Stomach smooth muscle (tissue), 2 donors: ENCODE measurements around the gene TRIM46.
A peak's percentile ranks its signal among the peaks of the same experiment; 100 is the strongest.

Experiments
- H3K27ac ChIP-seq: one replicate; pipeline ENCODE4 v1.7.0; 2013; ENCODE audit warnings: mild to moderate bottlenecking, low read length, inconsistent platforms
- H3K27me3 ChIP-seq, 2 donors: one replicate each; pipeline ENCODE4 v1.7.0; 2013; ENCODE audit warnings: low read length in 2 of 2; ENCODE audit not compliant: insufficient read depth in 2 of 2, control insufficient read depth in 1 of 2
- H3K36me3 ChIP-seq, 2 donors: one replicate each; pipeline ENCODE4 v1.7.0; 2013; ENCODE audit warnings: low read length in 2 of 2; ENCODE audit not compliant: control insufficient read depth in 2 of 2, insufficient read depth in 2 of 2
- H3K4me1 ChIP-seq: one replicate; pipeline ENCODE4 v1.7.0; 2013; ENCODE audit warnings: low read length; ENCODE audit not compliant: control insufficient read depth, insufficient read depth
- H3K4me3 ChIP-seq, 2 donors: one replicate each; pipeline ENCODE4 v1.7.0; 2013; ENCODE audit warnings: low read length in 2 of 2
- H3K9ac ChIP-seq, 2 donors: one replicate each; pipeline ENCODE4 v1.7.0; 2013; ENCODE audit warnings: low read length in 2 of 2, mild to moderate bottlenecking in 1 of 2
- H3K9me3 ChIP-seq, 2 donors: one replicate each; pipeline ENCODE4 v1.7.0; 2013; ENCODE audit warnings: low read length in 2 of 2; ENCODE audit not compliant: control insufficient read depth in 2 of 2
- donor health status: healthy.
- donor health status: Pancreatic carcinoma.

TRIM46 gene

DNA sequence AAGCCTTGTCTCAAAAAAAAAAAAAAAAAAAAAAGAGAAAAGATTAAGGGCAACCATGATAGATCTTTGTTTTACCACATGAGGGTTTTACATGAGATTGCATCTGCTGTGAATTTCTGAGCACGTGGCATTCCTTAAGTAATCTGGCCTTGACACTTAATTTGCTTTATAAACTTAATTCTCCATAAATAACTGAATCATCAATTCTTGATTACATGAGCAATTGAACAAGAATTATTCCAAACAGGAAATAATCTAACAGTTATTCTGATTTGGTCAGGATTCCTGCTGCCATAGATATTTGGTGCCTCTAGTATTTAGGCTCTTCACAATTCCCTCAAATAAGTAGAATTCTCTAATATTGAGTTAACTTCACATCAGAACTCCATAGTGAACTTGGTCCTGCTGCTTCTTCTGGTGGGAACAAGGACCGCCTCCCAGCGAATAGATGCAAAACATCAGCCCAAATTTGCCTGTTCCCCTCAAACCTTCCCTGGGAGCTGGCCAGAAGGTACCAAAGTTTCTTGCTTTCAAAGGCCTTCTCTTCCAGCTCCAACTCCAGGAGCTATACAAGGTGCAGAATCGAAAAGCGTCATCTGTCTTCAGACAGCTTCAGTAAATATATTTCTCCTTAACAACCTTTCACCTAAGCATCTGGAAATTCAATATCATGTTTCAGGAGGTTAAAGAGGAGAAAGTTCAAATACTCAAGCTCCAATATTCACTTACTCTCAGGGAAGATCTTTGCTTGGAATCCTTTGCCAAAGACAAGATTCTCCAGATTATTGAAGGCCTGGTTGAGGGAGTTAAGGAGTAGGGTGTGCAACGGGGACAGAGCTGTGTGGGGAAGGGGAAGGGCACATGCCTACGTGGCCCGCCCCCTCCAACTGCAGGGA, 1.6 kb upstream of the TRIM46 start:
- H3K36me3 ChIP-seq = peaks cover 17% of the 10 kb centered on the region in 2 donors
- peak overlapping the region; percentile 85 to 93 for H3K4me3 ChIP-seq
- H3K9me3 ChIP-seq = no peaks in the 10 kb centered on the region
- peak overlapping the region; percentile 93 for H3K27ac ChIP-seq
- peaks cover 35% of the 10 kb centered on the region for H3K4me1 ChIP-seq
- H3K9ac ChIP-seq = peak overlapping the region; percentile 91 to 96
- H3K27me3 ChIP-seq = peaks cover 11 to 24% of the 10 kb centered on the region in 2 donors

GRCh38 chr1:155172732-155173477, 744 bp upstream of the TRIM46 start, which contains the start of gene KRTCAP2:
Gene KRTCAP2, minus strand, starts transcription at chr1:155173304. Its CDS starts 80 bp downstream, at chr1:155173224.
- peaks cover 11 to 24% of the 10 kb centered on the region in 2 donors for H3K27me3 ChIP-seq
- no peaks in the 10 kb centered on the region for H3K9me3 ChIP-seq
- H3K4me1 ChIP-seq = peaks cover 30% of the 10 kb centered on the region
- peak within 1 kb of the TSS; percentile 93 for H3K27ac ChIP-seq
- peak within 1 kb of the TSS; percentile 91 to 96 for H3K9ac ChIP-seq
- H3K36me3 ChIP-seq = peaks cover 17% of the 10 kb centered on the region in 2 donors
- peak within 1 kb of the TSS; percentile 85 to 93 for H3K4me3 ChIP-seq

DNA sequence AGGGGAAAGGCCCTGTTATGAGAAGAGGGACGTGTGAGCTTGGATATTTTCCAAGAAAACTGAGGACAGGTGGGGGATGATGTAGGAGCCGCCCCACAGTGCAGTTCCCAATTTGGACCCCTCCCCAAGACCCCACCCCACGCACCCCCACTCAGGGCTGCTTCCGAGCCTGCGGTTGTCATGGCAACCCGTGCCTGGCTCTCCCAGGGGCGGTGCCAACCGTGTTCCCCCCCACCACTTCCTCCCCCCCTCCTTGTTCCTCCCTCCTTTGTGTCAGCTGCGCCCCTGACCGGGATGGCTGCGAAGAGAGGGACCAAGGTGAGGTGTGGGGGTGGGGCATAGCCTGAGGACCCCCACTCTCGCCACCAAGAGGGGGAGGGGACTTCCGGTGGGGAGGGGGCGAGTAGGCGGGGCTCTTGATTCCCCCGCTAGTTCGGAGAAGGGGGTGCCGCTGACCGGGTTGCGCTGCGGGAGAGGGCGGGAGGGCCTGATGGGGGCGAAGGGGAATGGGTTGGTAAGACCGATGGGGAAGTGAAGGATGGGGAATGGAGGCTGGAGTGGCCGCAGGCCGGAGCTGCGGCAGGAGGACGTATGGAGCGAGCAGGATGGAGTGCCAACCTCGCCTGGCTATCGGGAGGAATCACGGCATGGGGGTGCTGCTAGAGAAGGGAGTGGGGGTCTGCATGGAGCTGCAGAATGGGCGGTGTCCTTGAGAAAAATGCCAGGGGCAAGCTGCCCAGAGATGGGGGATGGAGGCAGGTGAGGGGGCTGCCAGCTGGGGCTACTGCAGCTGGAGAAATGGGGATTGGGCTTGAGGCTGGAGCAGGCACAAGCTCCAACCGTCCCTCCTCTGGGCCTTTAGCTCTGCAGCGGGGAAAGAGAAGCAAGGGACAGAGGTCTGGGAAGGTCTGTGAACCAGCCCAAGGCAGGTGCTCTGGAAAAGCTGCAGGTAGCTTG, 953 bp downstream of the TRIM46 start:
- Histone ChIP-seq H3K27me3 (peaks cover 11 to 24% of the 10 kb centered on the region in 2 donors), H3K4me3 (peak overlapping the region in 1 of 2 donors; percentile 93), H3K36me3 (peaks cover 6 to 8% of the 10 kb centered on the region in 2 donors), H3K9me3 (no peaks in the 10 kb centered on the region), H3K4me1 (peaks cover 28% of the 10 kb centered on the region), H3K9ac (no peak overlapping the region), H3K27ac (no peak overlapping the region)

DNA sequence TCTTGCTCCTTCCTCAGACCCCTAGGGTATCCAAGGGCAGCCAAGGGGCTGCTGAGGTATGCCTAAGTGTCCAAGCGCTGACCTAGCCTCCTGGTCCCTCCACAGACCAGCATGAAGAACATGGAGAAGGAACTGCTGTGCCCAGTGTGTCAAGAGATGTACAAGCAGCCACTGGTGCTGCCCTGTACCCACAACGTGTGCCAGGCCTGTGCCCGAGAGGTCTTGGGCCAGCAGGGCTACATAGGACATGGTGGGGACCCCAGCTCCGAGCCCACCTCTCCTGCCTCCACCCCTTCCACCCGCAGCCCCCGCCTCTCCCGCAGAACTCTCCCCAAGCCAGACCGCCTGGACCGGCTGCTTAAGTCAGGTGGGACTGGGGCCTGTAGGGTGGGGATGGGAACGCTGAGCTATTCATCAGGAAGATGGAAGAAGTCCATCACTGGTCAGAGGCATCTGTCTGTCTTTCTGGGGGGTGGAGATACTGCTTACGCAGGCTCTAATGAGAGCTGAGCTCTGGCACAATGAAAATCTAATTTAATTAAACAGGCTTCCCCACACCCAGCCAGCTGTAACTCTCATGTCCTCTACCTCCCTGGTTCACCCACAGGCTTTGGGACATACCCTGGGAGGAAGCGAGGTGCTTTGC, 1.8 kb downstream of the TRIM46 start:
- Histone ChIP-seq H3K9ac (no peak overlapping the region), H3K27ac (no peak overlapping the region), H3K27me3 (peaks cover 11 to 24% of the 10 kb centered on the region in 2 donors), H3K36me3 (peaks cover under 1% of the 10 kb centered on the region in 2 donors), H3K9me3 (no peaks in the 10 kb centered on the region), H3K4me3 (no peak overlapping the region), H3K4me1 (peaks cover 28% of the 10 kb centered on the region)

GRCh38 chr1:155175927-155176371, 2.3 kb downstream of the TRIM46 start:
- H3K4me1 ChIP-seq = peaks cover 28% of the 10 kb centered on the region
- H3K27ac ChIP-seq = no peak overlapping the region
- H3K4me3 ChIP-seq = no peak overlapping the region
- peaks cover 11 to 24% of the 10 kb centered on the region in 2 donors for H3K27me3 ChIP-seq
- H3K9me3 ChIP-seq = no peaks in the 10 kb centered on the region
- no peak overlapping the region for H3K9ac ChIP-seq
- H3K36me3 ChIP-seq = no peaks in the 10 kb centered on the region

- no peaks in the 10 kb centered on the region for H3K9me3 ChIP-seq
- peaks cover 11 to 24% of the 10 kb centered on the region in 2 donors for H3K27me3 ChIP-seq
- H3K36me3 ChIP-seq = no peaks in the 10 kb centered on the region
- H3K4me1 ChIP-seq = peaks cover 28% of the 10 kb centered on the region
- H3K4me3 ChIP-seq = peak overlapping the region in 1 of 2 donors; percentile 22
- H3K27ac ChIP-seq = no peak overlapping the region
- no peak overlapping the region for H3K9ac ChIP-seq
These were observed 3.0 kb downstream of the TRIM46 start for GRCh38 chr1:155176544-155177071.

DNA sequence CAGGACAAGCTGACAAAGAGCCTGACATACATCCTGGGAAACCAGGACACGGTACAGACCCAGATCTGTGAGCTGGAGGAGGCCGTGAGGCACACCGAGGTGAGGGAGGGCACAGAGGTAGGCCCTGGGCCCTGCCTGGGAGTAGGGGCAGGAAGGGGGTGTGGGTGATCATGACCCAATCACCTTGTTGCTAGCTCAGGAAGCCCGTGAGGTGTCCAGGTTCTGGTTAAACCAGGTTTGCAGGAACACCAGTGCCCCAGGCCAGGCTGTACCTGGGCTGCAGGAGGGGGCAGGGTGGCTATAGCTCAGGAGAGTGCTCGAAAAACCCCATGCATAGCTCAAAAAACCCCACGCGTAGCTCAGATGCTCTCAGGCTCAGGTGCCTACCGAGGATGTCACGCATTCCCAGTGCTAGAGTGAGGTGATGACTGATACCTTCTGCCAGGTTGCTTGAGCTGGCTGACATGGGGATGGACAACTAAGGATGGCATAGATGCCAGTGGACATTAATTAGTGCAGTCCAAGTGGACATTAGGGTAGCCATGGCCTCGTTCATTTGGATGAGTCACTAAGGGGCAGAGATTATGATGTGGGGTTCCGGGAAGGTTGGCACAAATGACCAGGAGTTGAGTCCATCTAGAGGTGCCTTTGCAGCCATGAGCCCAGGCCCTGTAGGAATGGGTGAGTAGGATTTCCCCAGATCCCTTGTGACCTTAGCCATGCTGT, 3.7 kb downstream of the TRIM46 start:
- Histone ChIP-seq H3K27me3 (peaks cover 11 to 24% of the 10 kb centered on the region in 2 donors), H3K36me3 (no peaks in the 10 kb centered on the region), H3K9me3 (no peaks in the 10 kb centered on the region), H3K4me1 (peaks cover 23% of the 10 kb centered on the region), H3K27ac (no peak overlapping the region), H3K9ac (peak overlapping the region in 1 of 2 donors; percentile 47), H3K4me3 (no peak overlapping the region)

- Histone ChIP-seq H3K4me3 (no peak overlapping the region), H3K4me1 (peaks cover 18% of the 10 kb centered on the region)
These were observed 4.3 kb downstream of the TRIM46 start for GRCh38 chr1:155177918-155178281.

DNA sequence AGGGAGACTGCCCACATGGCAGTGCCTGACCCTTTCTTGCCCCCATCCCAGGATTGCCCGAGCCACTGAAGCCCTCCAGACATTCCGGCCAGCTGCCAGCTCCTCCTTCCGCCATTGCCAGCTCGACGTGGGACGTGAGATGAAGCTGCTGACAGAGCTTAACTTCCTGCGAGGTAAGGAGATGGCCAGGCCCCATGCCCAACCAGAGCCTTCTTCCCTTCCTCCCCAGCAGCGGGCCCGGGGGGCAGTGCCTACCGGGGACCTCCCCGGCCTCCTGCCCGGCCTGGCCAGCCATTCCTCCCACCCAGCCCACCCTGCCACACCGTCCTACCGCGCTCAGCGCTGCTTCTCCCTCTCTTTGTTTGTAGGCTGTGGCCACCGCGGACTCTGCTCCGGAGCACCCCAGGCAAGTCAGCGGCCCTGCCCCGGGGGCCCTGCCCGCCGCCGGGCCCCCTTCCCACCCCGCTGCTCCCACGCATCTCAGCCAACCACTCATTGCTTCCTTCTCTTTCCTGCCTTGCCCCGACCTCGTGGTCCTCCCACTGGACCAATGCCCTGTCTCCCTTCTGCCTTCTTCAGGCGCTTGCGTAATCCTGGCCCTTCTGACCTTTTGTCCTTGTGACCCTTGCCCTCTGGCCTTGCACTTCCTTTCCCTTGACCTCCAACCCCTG, 4.9 kb downstream of the TRIM46 start:
- Histone ChIP-seq H3K27ac (no peak overlapping the region), H3K36me3 (no peaks in the 10 kb centered on the region), H3K27me3 (peaks cover 11 to 22% of the 10 kb centered on the region in 2 donors), H3K4me1 (peaks cover 14% of the 10 kb centered on the region), H3K4me3 (no peak overlapping the region), H3K9me3 (no peaks in the 10 kb centered on the region), H3K9ac (no peak overlapping the region)

More at GRCh38 chr1:155177918-155178281, 4.3 kb downstream of the TRIM46 start:
- Histone ChIP-seq H3K9me3 (no peaks in the 10 kb centered on the region), H3K36me3 (no peaks in the 10 kb centered on the region), H3K27ac (no peak overlapping the region), H3K27me3 (peaks cover 11 to 24% of the 10 kb centered on the region in 2 donors), H3K9ac (no peak overlapping the region)
